MM.1S (cell line): ENCODE data around the gene SFRP5.

ENCODE experiments used
- DNase-seq: peaks from one replicate; pipeline ENCODE4 v3.0.0-alpha.2; 2015
- H2AFZ ChIP-seq: fragments of 300-600 bp; sonication (generic); 2 replicates; pipeline ENCODE4 v1.6.0; 2016; ENCODE audit warnings: antibody characterized with exemption, low read length
- H3F3A ChIP-seq: fragments of 300-600 bp; sonication (generic); 2 replicates; pipeline ENCODE4 v1.6.1; 2016; ENCODE audit warnings: mild to moderate bottlenecking, antibody characterized with exemption, low read length, moderate library complexity, mixed read lengths; ENCODE audit not compliant: insufficient read depth
- H3K27ac ChIP-seq: fragments of 300-600 bp; sonication (generic); 2 replicates; pipeline ENCODE4 v1.5.1; 2016; ENCODE audit warnings: mild to moderate bottlenecking, low read length
- H3K27me3 ChIP-seq: fragments of 300-600 bp; sonication (generic); replicated peaks from 2 replicates; pipeline ENCODE4 v1.6.0; 2016; ENCODE audit warnings: low read length; ENCODE audit not compliant: insufficient read depth
- H3K36me3 ChIP-seq: fragments of 300-600 bp; sonication (generic); replicated peaks from 2 replicates; pipeline ENCODE4 v1.6.1; 2016; ENCODE audit warnings: mild to moderate bottlenecking, low read length, mixed read lengths; ENCODE audit not compliant: insufficient read depth
- H3K4me1 ChIP-seq: fragments of 300-600 bp; sonication (generic); 2 replicates; pipeline ENCODE4 v1.6.1; 2016; ENCODE audit warnings: low read length, mixed read lengths
- H3K4me2 ChIP-seq: fragments of 300-600 bp; sonication (generic); 2 replicates; pipeline ENCODE4 v1.6.0; 2016; ENCODE audit warnings: low read depth, low read length
- H3K4me3 ChIP-seq: fragments of 300-600 bp; sonication (generic); 2 replicates; pipeline ENCODE4 v1.5.1; 2016; ENCODE audit warnings: low read length, mixed read lengths
- H3K79me2 ChIP-seq: fragments of 300-600 bp; sonication (generic); 2 replicates; pipeline ENCODE4 v1.6.1; 2016; ENCODE audit warnings: mixed run types, low read length, mixed read lengths
- H3K9ac ChIP-seq: fragments of 300-600 bp; sonication (generic); 2 replicates; pipeline ENCODE4 v1.6.1; 2016; ENCODE audit warnings: low read length, mixed read lengths
- H3K9me2 ChIP-seq: fragments of 300-600 bp; sonication (generic); replicated peaks from 2 replicates; pipeline ENCODE4 v1.6.1; 2016; ENCODE audit warnings: mild to moderate bottlenecking, low read length, mixed read lengths; ENCODE audit not compliant: insufficient read depth
- H3K9me3 ChIP-seq: fragments of 300-600 bp; sonication (generic); replicated peaks from 2 replicates; pipeline ENCODE4 v1.6.1; 2016; ENCODE audit warnings: mild to moderate bottlenecking, low read length, mixed read lengths; ENCODE audit not compliant: insufficient read depth
- H4K20me1 ChIP-seq: fragments of 300-600 bp; sonication (generic); 2 replicates; pipeline ENCODE4 v1.6.1; 2016; ENCODE audit warnings: mild to moderate bottlenecking, low read length, moderate library complexity, mixed read lengths; ENCODE audit not compliant: insufficient read depth
- EZH2 ChIP-seq: fragments of 300-600 bp; sonication (generic); optimal IDR thresholded peaks from 2 replicates; pipeline ENCODE3; 2017; ENCODE audit warnings: low read depth, mild to moderate bottlenecking, antibody characterized with exemption, low read length, mixed read lengths
- EZH2phosphoT487 ChIP-seq: fragments of 300-600 bp; sonication (generic); IDR thresholded peaks from 2 replicates; pipeline ENCODE4 v1.6.1; 2018; ENCODE audit warnings: antibody characterized with exemption, low read length
- TF ChIP-seq, protein P1 (sequence below): fragments of 300-600 bp; sonication (generic); IDR thresholded peaks from 2 replicates; pipeline ENCODE4 v1.5.1; 2016; ENCODE audit warnings: antibody characterized with exemption, low read length, mixed read lengths

Gene SFRP5, protein sequence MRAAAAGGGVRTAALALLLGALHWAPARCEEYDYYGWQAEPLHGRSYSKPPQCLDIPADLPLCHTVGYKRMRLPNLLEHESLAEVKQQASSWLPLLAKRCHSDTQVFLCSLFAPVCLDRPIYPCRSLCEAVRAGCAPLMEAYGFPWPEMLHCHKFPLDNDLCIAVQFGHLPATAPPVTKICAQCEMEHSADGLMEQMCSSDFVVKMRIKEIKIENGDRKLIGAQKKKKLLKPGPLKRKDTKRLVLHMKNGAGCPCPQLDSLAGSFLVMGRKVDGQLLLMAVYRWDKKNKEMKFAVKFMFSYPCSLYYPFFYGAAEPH

GRCh38 chr10:97771913-97772823 is at the start of gene SFRP5:
Gene SFRP5, minus strand, starts transcription at chr10:97771999. Its CDS starts 166 bp downstream, at chr10:97771833.
- peaks cover 39% of the 10 kb centered on the region for H3K27me3 ChIP-seq
- no peaks in the 10 kb centered on the region for H3K79me2 ChIP-seq
- H2AFZ ChIP-seq: no peak within 1 kb of the TSS
- no peaks in the 10 kb centered on the region for H3K9me3 ChIP-seq
- no peaks in the 10 kb centered on the region for H3K9me2 ChIP-seq
- H3K4me2 ChIP-seq: no peak within 1 kb of the TSS
- no peak for TF ChIP-seq EZH2
- TF ChIP-seq, protein P1, sequence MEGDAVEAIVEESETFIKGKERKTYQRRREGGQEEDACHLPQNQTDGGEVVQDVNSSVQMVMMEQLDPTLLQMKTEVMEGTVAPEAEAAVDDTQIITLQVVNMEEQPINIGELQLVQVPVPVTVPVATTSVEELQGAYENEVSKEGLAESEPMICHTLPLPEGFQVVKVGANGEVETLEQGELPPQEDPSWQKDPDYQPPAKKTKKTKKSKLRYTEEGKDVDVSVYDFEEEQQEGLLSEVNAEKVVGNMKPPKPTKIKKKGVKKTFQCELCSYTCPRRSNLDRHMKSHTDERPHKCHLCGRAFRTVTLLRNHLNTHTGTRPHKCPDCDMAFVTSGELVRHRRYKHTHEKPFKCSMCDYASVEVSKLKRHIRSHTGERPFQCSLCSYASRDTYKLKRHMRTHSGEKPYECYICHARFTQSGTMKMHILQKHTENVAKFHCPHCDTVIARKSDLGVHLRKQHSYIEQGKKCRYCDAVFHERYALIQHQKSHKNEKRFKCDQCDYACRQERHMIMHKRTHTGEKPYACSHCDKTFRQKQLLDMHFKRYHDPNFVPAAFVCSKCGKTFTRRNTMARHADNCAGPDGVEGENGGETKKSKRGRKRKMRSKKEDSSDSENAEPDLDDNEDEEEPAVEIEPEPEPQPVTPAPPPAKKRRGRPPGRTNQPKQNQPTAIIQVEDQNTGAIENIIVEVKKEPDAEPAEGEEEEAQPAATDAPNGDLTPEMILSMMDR: no peak
- no peaks in the 10 kb centered on the region for H3K36me3 ChIP-seq
- H3K9ac ChIP-seq: no peak within 1 kb of the TSS
- H3K4me1 ChIP-seq: no peaks in the 10 kb centered on the region
- H3K27ac ChIP-seq: no peak within 1 kb of the TSS
- no peak within 1 kb of the TSS for H3K4me3 ChIP-seq
- no peaks in the 10 kb centered on the region for H4K20me1 ChIP-seq
- DNase-seq: no peak
- H3F3A ChIP-seq: no peaks in the 10 kb centered on the region

GRCh38 chr10:97820096-97820704 is 48.4 kb upstream of the SFRP5 start:
- DNase-seq: no peak
- no peaks in the 10 kb centered on the region for H3K79me2 ChIP-seq
- no peak overlapping the region for H3K4me3 ChIP-seq
- no peak overlapping the region for H3K27ac ChIP-seq
- no peaks in the 10 kb centered on the region for H3K9me2 ChIP-seq
- no peak overlapping the region for H2AFZ ChIP-seq
- H3K9me3 ChIP-seq: no peaks in the 10 kb centered on the region
- TF ChIP-seq, protein P1: no peak
- TF ChIP-seq EZH2phosphoT487: no peak
- TF ChIP-seq EZH2: no peak
- H3K27me3 ChIP-seq: peaks cover 3% of the 10 kb centered on the region; the same call in 1 of the 2 replicates
- no peaks in the 10 kb centered on the region for H3K36me3 ChIP-seq
- no peak overlapping the region for H3K4me2 ChIP-seq
- no peaks in the 10 kb centered on the region for H3F3A ChIP-seq
- H3K9ac ChIP-seq: no peak overlapping the region
- H4K20me1 ChIP-seq: no peaks in the 10 kb centered on the region
- H3K4me1 ChIP-seq: no peaks in the 10 kb centered on the region

- Histone ChIP-seq H4K20me1 (no peaks in the 10 kb centered on the region), H3K4me2 (no peak overlapping the region), H3K36me3 (no peaks in the 10 kb centered on the region), H3K4me3 (no peak overlapping the region), H3K4me1 (no peaks in the 10 kb centered on the region), H3K9me2 (no peaks in the 10 kb centered on the region), H3K9ac (no peak overlapping the region), H3K27ac (no peak overlapping the region), H3K79me2 (no peaks in the 10 kb centered on the region), H3K27me3 (peaks cover 3% of the 10 kb centered on the region; the same call in 1 of the 2 replicates), H2AFZ (no peak overlapping the region), H3F3A (no peaks in the 10 kb centered on the region), H3K9me3 (no peaks in the 10 kb centered on the region)
- TF ChIP-seq, protein P1: no peak
- TF ChIP-seq EZH2 (no peak), EZH2phosphoT487 (no peak)
- no peak for DNase-seq
These were observed 46.8 kb upstream of the SFRP5 start for GRCh38 chr10:97818572-97818971.
